Upper lobe of right lung (tissue), 1 donor: ENCODE measurements around the gene FGD6. TPM values are rescaled to one million over a fixed set of nuclear protein-coding genes. Genes with fewer than 3 reads are reported as not detected.

Source experiments
- ATAC-seq: fragments of 200-7000 bp; cut with Tn5 transposase; one replicate; pipeline ENCODE4 v1.9.1; 2020; ENCODE audit warnings: mild to moderate bottlenecking, moderate library complexity
- DNase-seq: peaks from one replicate; pipeline ENCODE4 v3.0.0-alpha.2; 2020
- H3K27ac ChIP-seq: fragments of 200-600 bp; one replicate; pipeline ENCODE4 v1.8.0; 2022
- H3K27me3 ChIP-seq: fragments of 200-600 bp; one replicate; pipeline ENCODE4 v1.8.0; 2022; ENCODE audit warnings: mild to moderate bottlenecking
- H3K36me3 ChIP-seq: fragments of 200-600 bp; one replicate; pipeline ENCODE4 v1.8.0; 2022
- H3K4me1 ChIP-seq: fragments of 200-600 bp; one replicate; pipeline ENCODE4 v1.8.0; 2022
- H3K4me3 ChIP-seq: fragments of 200-600 bp; one replicate; pipeline ENCODE4 v1.8.0; 2022; ENCODE audit warnings: mild to moderate bottlenecking
- H3K9me3 ChIP-seq: fragments of 200-600 bp; one replicate; pipeline ENCODE4 v1.8.0; 2022
- intact Hi-C: fragments of 100-400 bp; cut with DNase I; formaldehyde crosslinking; loops from one replicate; pipeline ENCODE4 v1.11.0; 2022
- total RNA-seq: library from RNA; stranded (reverse); fragmentation: NEBNext Ultra II Directional; extraction: Animal tissue kit (Norgen Biotek cat#: 25700); gene quantifications from one replicate; pipeline ENCODE4 v1.2.1, GENCODE V29; 2021
- TF ChIP-seq, protein P1 (sequence below): fragments of 200-600 bp; IDR thresholded peaks from one replicate; pipeline ENCODE4 v1.8.0; 2022; ENCODE audit warnings: antibody characterized with exemption
- donor health status: DM: no; HTN: yes; CAD: no; lungs with severe emphysema.

The FGD6 gene
- total RNA-seq, 1 donor from 2014 or later, result 28.8 TPM

DNA sequence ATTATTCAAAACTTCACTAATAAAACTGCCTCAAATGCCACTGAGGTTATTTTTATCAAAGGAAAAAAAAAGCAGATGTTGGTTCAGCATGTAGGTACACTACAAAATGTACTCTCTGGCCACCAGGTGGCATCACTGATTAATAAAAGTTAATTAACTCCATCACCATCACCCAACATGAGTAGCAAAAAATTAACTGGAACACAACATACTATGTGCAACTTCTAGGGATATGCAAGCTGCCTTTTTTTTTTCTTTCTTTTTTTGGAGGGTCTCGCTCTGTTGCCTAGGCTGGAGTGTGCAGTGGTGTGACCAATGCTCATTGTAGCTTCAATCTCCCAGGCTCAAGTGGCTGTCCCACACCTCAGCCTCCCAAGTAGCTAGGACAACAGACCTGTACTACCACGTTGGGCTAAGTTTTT, 100.1 kb downstream of the FGD6 start:
- no peak overlapping the region for H3K27ac ChIP-seq
- DNase-seq (no peak), ATAC-seq (peak; percentile 91)

GRCh38 chr12:95116773-95117172, 100.5 kb downstream of the FGD6 start:
- Histone ChIP-seq H3K36me3 (peaks cover 16% of the 10 kb centered on the region), H3K4me1 (peaks cover 21% of the 10 kb centered on the region), H3K9me3 (no peaks in the 10 kb centered on the region), H3K27ac (no peak overlapping the region), H3K4me3 (no peak overlapping the region), H3K27me3 (no peaks in the 10 kb centered on the region)
- TF ChIP-seq, protein P1, sequence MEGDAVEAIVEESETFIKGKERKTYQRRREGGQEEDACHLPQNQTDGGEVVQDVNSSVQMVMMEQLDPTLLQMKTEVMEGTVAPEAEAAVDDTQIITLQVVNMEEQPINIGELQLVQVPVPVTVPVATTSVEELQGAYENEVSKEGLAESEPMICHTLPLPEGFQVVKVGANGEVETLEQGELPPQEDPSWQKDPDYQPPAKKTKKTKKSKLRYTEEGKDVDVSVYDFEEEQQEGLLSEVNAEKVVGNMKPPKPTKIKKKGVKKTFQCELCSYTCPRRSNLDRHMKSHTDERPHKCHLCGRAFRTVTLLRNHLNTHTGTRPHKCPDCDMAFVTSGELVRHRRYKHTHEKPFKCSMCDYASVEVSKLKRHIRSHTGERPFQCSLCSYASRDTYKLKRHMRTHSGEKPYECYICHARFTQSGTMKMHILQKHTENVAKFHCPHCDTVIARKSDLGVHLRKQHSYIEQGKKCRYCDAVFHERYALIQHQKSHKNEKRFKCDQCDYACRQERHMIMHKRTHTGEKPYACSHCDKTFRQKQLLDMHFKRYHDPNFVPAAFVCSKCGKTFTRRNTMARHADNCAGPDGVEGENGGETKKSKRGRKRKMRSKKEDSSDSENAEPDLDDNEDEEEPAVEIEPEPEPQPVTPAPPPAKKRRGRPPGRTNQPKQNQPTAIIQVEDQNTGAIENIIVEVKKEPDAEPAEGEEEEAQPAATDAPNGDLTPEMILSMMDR, result no peak
- intact Hi-C loops, result loop anchor here (10.0 kb wide), 1 partner anchor 218 kb away; no protein-coding TSS in a partner anchor
- ATAC-seq, result no peak
- no peak for DNase-seq

More for the DNA sequence above, 100.1 kb downstream of the FGD6 start:
- intact Hi-C loops, result loop anchor here (10.0 kb wide), 1 partner anchor 218 kb away; no protein-coding TSS in a partner anchor
- Histone ChIP-seq H3K4me1 (peaks cover 21% of the 10 kb centered on the region), H3K36me3 (peaks cover 11% of the 10 kb centered on the region), H3K9me3 (no peaks in the 10 kb centered on the region), H3K27me3 (no peaks in the 10 kb centered on the region), H3K4me3 (no peak overlapping the region)
- TF ChIP-seq, protein P1, result peak; percentile 76

DNA sequence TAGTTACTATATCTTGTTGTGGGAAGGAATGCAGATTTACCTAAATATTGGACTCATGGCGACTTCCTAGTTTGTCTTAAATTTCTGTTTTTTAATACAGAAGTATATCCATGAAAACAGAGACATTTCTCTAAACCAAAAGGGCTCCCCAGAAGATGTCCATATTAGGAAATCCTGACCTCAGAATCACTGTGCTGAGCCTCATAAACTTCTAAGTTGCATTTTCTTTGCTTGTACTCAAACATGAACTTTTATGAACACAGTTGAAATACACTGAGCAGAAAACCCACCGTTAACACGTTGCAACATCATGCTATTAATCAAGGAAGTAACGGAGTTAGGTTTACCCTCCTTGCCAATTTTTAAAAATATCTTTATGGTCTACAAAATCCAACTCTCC, 100.9 kb downstream of the FGD6 start:
- TF ChIP-seq, protein P1, result no peak
- H3K4me3 ChIP-seq, result no peak overlapping the region
- H3K4me1 ChIP-seq, result peaks cover 21% of the 10 kb centered on the region
- DNase-seq (no peak), ATAC-seq (no peak)
- no peak overlapping the region for H3K27ac ChIP-seq
- H3K36me3 ChIP-seq, result peaks cover 17% of the 10 kb centered on the region
- no peaks in the 10 kb centered on the region for H3K27me3 ChIP-seq
- no peaks in the 10 kb centered on the region for H3K9me3 ChIP-seq
- intact Hi-C loops, result loop anchor here (10.0 kb wide), 1 partner anchor 218 kb away; no protein-coding TSS in a partner anchor

DNA sequence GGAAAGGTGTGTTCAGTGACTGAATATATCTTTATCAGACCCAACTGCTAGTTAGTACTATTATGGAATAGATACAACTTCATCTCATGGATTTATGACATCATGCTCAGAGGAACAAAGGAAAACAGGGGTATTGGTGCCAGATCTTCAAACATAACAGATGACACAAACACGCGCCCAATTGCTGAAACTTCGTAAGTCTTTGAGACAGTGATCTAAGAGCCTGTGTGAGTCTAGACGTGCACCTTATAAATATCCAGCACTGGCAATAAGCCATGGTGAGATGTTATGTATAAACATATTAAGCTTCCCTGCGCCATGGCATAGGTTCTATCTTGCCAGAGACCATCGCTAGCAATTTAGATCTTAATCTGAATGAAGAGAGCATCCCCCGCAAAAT, 101.6 kb downstream of the FGD6 start:
- ATAC-seq, result no peak
- Histone ChIP-seq H3K4me1 (peaks cover 21% of the 10 kb centered on the region), H3K27ac (no peak overlapping the region), H3K4me3 (no peak overlapping the region), H3K9me3 (no peaks in the 10 kb centered on the region), H3K36me3 (peaks cover 24% of the 10 kb centered on the region), H3K27me3 (no peaks in the 10 kb centered on the region)
- DNase-seq, result no peak
- TF ChIP-seq, protein P1, result no peak
- intact Hi-C loops, result loop anchor here (10.0 kb wide), 1 partner anchor 219 kb away; no protein-coding TSS in a partner anchor

GRCh38 chr12:95114766-95115405, 102.4 kb downstream of the FGD6 start:
- Histone ChIP-seq H3K27me3 (no peaks in the 10 kb centered on the region), H3K9me3 (no peaks in the 10 kb centered on the region), H3K27ac (no peak overlapping the region), H3K4me3 (no peak overlapping the region), H3K4me1 (peaks cover 21% of the 10 kb centered on the region), H3K36me3 (peaks cover 26% of the 10 kb centered on the region)
- TF ChIP-seq, protein P1, result no peak
- no peak for DNase-seq
- intact Hi-C loops, result loop anchor here (10.0 kb wide), 1 partner anchor 220 kb away; no protein-coding TSS in a partner anchor
- ATAC-seq, result no peak
